GM19455 (cell line): ENCODE measurements around the gene RALGAPA2.

Source experiments
- ATAC-seq: cut with Tn5 transposase; IDR thresholded peaks from one replicate; pipeline ENCODE4 v1.9.1; 2021; ENCODE audit not compliant: unreplicated experiment

RALGAPA2 gene

DNA sequence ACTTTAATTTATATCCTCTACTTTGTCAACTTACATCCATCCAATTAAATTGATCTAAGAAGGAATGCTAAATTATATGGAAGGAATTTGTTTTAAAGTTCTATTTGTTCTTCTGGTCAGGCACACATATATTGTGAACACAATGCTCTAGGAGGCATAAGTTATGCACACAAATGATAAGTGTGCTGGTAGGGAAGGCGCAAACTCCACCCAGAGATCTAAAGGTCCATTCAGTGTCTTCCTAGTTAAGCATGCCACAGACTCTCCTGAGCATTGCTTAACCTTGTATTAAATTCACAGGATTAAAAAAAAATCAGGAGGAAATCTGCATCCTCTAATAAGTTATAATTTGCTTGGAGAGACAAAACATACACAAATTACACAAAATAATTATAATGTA, 127.3 kb downstream of the RALGAPA2 start:
- ATAC-seq: no peak

DNA sequence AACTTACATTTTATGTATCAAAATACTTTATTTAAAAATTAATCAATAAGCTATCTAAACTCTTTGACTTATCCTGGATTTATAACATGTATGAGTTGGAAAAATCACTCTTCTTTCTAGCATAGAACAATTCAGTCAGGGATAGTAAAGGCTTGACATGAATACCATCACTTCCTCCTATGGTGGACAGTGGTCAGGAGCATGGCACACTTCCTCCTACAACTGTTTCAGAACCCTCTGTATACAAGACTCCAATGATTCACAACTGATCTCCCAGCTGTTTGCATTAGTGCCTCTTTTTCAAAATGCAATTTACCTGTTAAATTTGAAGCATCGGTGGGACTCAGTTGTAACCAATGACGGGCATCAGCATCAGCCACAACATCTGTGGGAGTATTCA, 129.7 kb downstream of the RALGAPA2 start:
- ATAC-seq: no peak

DNA sequence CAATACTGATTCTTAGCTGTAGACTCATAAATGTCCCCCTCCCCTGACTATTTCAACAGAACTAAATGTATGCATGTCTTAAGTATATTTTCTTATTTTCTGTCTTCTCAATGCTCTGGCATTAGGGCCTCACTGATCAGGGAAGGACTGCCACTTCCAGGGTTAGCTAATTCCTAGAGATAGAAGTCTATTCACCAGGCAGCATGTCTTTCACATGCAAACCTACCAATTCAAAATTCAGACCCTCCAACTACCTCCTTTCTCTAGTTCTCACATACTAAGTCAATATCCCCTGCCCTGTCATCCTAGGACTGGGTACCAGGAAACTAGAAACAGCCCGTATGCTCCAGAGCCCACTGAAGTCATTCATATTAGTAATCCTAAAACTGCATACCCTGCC, 132.3 kb downstream of the RALGAPA2 start:
- no peak for ATAC-seq

DNA sequence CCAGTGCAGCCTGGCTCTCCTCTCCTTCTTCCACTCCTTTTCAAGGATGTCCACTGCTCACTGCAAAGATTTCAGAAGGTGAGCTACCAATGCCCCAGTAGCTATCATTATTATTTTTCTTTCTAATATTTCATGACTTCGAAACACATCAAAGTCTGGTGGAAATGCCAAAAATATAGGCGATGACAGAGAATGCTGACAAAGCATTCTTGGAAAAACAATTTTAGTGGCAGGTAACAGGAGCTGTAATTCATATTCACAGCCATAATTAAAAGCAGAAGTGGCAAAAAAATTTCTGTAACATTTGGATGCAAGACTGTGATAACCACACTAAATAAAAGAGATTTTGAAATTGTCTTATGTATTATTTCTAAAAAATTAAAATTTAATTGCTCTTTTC, 133.6 kb downstream of the RALGAPA2 start:
- no peak for ATAC-seq

DNA sequence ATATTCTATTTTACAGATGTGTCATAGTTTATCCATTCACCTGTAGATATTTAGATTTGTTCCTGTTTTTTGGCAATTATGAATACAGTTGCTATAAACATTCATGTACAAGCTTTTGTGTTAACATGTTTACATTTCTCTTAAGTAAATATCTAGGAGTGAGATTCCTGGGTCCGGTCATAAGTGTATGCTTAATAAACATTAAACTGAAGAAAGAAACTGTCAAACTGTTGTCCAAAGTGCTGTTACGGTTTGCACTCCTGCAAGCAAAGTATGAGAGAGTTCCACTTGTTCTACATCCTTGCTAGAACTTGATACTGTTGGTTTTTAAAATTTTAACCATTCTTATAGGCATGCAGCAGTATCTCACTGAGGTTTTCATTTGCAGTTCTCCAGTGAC, 138.6 kb downstream of the RALGAPA2 start:
- ATAC-seq: no peak

DNA sequence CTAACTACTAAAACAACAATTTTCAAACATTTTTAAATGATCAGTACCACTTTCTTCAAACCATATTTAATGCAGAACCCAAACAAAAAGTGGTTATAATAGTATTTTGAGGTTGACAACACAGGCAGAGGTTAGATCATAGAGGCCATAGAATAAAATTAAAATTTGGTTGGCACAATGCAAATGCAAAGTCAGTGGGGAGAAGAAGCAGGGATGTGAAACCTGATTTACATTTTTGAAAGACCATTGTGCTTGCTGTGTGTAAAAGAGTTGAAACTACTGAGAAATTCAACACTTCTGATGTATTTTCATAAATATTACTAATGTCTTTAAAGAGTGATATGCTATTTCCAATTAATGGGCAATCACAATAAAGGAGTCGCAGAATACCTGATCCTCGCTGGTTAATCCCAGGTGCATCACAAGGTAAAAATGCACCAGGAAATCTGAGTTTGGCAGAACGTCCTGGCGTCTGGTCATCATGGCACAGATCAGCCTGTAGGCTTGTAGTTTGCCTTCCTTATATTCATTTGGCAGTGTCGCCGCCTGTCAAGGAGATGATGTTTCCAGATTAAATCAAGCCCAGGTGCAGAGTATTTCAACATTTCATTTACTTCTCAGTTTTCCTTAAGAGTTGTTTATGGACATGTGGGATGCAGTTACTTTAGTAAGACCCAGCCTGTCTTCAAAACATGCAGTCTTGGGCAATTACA, 141.2 kb downstream of the RALGAPA2 start:
- ATAC-seq: no peak

DNA sequence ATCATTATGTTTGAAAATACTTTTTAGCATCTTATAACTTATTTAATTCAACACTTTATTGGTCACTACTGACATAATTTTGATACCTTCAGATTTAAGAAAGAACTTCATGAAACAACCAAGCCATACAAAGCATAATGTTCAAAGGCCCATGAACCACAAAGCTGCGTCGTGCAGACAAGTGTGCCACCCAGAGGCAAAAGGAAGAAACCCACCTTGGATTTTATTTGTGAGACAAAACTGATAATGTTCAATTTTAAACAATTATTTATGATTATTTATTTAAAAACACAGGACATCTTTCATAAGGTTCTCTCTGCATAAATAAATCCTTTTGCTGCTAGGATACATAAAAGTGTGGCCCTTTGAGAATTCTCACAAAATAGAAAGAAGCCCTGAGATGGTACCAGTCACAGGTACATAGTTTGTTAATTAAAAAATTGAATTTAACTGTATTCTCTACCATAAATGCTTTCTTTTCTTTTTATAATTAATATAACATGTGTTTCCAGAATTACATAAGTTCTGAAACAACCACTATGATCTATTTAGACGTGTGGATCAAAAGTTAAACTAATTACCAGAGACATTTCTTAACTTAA, 143.7 kb downstream of the RALGAPA2 start:
- no peak for ATAC-seq

DNA sequence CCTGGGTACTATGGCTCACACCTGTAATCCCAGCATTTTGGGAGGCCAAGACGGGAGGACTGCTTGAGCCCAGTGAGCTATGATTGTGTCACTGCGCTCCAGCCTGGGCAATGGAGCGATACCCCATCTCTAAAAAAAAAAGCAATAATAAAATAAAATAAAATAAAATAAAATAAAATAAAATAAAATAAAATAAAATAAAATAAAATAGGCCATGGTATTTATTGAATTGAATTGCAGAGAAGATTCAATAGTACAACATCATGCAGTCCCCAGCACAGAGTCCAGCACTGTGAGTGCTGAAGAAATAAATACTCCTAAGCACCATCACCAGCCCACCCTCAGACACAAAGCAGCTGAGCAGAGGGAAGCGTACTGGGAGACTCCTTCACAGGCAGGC, 144.7 kb downstream of the RALGAPA2 start:
- ATAC-seq: no peak

DNA sequence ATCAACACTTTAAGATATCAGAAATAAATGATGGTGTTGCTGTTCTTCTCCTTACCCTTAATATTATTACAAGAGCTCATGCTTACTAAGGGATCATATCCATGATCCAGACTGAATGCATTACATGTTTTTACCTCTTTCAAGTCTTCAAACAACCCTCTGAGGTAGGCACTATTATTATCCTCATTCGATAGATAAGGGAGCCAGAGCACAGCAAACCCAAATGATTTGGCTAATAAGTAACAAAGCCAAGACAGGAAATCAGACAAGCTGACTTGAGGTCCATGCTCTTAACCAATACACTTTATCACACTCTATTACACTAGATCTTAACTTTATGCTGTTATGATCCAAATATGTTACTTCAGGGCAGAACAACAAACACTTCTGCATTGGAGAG, 145.9 kb downstream of the RALGAPA2 start:
- ATAC-seq: no peak

DNA sequence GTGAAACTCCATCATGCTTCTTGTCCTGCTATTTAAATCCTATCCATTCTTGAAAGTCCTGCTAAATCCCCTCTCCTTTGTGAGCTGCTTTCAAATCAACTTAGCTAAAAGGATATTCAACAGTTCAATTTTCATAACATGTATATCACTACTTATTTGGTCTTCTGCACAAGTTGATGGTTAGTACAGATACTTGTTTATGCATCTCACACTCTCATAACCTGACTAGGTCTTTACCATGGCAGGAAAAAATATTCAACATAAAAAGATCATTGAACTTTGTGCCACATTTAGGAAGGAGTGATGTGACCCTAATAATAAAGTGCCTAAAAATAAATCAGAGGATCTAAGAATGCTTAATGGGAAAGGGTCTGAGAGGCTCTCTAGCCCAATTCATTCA, 148.2 kb downstream of the RALGAPA2 start:
- ATAC-seq: no peak

DNA sequence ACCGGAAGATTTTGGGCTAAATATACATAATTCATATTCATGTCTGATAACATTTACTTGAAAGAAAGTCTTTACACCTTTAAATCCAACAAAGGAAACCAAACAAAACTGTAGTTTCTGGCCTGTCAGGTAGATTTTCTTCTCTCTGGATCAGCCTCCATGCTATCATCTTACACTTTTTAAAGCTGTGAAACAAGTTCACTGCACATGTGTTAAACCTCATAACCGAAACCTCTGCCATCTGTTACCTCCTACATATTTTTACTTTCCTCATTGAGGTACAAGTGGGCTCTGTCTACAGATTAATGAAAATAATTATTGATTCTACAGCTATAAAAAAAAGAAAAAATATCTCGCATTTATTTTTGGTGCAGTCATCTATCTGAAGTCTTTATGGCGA, 149.9 kb downstream of the RALGAPA2 start:
- ATAC-seq: no peak

DNA sequence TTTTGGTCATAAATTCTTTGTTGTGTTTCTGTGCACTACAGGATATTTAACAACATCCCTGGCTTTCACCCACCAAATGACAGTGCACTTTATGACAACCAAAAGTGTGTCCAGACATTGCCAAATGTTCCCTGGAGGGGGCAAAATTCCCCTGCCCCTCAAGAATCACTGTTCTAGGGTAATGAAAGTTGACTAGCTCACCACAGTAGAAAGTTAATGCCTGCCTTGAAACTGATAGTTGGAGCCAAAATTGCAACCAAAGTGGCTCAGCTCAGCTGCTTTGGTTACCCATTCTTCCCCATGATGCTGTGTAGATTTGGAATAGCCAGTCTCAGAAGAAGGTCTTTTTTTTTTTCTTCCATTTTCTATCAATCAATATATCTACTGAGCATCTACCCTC, 150.6 kb downstream of the RALGAPA2 start:
- no peak for ATAC-seq

DNA sequence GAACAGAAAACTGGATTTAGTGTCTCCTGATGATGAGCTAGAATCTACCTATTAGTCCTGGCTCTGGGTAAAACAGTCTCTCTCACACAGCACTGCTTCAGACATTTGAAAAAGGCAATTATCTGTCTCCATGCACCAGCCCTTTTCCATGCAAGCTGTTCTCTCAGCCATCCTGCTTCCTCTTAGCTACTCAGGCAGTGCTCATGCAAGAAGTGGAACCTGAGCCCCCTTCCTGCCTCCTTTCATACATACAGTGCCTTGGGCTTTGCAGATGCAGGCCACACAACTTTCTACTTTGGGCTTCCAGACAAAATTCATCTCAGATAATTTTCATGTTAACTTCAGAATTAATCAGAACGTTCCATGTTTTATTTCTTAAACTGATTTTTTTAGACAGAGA, 151.3 kb downstream of the RALGAPA2 start:
- no peak for ATAC-seq

DNA sequence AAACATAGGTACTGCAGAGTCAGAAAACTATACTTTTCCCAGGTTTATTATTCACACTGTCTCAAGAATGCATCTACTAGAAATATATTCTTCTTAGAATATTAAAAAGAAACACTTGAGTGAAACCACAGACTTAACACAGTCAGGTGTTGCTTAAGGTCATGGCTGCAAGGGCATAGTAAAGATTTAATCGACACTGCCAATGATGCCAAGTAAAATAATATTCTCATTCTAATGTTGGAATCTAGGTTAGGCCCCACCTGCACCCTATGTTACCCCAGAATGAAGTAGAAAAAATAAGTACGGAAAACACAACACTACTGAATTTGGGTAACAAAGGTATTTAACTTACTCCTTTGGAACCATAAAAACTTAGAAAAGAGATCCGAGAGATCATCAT, 155.0 kb downstream of the RALGAPA2 start:
- no peak for ATAC-seq

DNA sequence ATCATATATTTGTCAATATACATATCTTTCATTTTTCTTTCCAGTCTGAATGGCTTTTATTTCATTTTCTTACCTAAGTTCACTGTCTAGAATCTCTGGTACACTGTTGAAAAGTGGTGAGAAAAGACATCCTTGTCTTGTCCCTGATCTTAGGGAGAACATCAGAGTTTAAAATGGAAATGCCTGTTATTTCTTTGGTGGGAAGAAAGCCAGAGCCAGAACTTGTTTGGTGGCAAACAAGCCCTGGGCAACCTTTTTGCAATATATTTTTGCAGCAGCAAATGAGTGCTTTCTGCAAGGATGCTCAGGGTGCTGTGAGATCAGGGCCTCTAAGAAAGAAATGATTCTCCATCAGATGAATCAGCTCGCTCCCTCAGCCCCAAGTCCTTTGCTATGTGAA, 156.6 kb downstream of the RALGAPA2 start:
- ATAC-seq: no peak

DNA sequence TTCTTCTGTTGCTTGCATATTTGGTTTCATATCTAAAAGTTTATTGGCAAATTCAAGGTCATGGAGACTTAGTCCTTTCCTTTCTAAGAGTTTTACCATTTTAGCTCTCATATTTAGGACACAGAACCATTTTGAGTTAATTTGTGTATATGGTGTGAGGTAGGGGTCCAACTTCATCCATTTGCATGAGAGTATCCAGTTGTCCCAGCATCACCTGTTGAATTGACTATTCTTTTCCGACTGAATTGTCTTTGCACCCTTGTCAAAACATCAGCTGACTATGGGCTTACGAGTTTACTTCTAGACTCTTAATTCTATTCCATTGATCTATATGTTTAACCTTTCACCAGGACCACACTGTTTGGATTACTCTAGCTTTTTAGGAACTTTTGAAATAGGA, 157.5 kb downstream of the RALGAPA2 start:
- no peak for ATAC-seq

DNA sequence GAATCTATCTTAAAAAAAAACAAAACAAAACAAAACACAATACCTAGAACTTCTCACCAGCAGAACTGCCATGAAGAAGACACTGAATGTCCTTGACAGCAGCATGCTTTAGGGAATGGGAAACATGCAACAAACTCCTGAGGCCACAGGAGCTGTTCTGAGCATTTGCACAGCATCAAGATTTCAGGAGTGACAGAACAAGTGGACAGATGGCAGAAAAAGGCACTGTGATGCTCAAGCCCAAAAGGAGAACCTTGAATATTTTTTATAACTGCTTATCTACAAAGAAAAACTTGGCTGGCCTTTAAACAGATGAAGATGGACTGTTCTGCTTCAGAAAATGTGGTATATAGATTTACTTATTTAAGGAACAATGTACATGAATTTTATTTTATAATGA, 158.9 kb downstream of the RALGAPA2 start:
- no peak for ATAC-seq

DNA sequence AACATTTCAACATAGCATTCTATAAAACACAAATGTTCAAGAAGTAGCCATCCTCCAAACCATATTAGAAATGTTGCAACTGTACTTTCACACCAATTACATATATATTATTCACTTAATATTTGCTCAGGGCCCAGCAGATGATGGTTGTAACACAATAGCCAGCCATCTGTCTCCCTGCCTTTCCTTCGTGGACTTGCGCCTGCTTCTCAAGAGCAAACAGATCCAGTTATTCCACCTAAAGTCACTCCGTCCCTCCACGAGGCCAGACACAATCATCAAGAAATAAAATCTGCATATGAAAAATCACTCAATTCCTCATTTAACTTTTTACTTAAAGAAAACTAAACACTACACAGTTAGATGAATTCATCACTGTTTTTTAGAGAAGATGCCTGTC, 160.4 kb downstream of the RALGAPA2 start:
- ATAC-seq: no peak

DNA sequence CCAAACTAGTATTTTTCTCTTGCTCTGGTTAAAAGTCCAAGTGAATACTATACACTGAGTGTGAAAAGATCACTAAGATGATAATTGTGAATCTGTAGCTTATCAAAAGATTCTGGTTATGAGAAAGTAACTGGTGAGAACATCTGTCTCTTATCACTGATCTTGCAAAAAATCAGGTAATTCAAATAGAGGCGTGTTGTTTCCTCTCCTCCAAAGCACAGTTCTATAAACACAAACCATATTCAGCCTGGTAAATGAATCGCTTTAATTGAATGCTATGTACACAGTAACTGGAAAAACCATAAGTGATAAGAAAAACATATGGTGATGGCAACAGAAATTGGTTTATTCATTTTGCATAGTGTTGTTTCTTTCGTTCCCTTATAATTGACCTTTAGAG, 161.0 kb downstream of the RALGAPA2 start:
- no peak for ATAC-seq

DNA sequence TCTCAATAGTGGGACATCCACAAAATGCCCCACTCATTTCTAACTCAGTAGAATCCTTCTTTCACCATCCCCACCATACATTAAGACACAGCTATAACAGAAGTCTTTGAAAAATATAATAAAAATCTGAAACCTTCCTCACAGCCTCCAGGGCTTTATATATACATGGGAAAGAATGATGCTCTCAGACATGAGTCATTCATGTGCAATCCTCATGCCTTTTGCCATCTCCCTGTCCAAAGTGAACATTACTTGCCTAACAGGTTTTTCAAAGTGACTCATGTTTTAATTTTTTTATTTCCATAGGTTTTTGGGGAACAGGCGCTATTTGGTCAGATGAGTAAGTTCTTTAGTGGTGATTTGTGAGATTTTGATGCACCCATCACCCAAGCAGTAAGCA, 162.7 kb downstream of the RALGAPA2 start:
- ATAC-seq: no peak

DNA sequence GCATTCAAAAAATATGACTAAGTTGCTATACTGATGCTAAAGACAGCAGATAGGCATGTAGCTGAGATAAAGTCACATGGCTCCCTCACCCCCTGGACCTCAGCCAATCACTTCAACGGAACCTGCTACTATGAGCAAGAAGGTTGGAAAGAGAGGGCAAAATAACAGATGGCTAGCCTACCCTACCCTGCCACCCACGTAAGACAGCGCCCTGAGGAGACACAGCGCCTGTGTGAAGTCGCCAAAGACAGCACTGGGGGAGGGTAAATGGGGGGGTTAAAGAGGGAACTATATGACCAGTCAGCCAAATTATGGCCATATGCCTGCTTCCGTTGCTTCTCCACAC, 163.2 kb downstream of the RALGAPA2 start:
- ATAC-seq: no peak

DNA sequence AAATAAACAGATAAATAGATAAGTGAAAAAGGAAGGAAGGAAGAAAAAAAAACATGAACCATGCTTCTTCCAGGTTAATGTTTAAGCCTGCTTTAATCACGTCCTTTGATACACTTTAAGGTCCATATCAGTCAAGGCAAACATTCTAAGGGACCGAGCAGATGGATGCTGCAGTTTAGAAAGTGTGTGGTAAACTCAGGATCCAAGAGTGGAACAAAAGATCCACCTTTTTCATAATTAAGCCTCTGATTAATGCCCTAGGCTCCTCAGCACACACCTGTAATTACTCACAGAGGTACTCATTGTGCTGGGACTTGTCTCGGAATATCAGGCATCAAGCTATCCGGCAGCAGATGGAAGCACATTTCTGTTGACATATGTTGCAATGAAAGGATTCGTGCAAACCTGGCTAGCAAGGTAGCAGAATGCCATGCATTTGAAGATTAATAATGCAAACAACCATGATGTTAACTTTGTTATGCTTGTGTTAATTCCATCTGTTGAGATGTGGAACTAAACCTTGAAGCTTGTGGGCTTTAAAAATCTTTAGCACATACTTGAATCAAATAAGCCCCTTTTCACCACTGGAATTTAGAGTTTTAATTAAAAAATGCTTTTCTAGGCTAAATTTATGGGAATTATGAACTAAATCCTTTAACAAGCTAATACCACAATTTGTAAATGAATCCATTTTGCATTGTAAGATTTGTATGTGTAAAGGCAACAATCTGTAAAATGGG, 163.7 kb downstream of the RALGAPA2 start:
- ATAC-seq: no peak

DNA sequence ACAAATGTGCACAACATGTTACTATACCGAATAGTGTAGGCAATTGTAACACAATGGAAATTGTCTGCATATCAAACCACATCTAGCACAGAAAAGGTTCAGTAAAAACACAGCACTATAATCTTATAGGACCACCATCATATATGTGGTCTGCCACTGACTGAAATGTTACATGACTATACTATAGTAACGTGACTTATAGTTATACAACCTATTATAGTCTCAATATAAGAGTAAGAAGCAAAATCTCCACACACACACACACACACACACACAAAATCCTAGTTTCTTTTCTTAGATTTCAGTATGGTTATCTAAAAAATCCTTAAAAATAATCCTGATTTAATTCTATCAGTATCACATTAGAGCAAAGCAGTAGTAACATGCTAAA, 164.6 kb downstream of the RALGAPA2 start:
- ATAC-seq: no peak
